ENCODE measurements around the gene MAP3K4. TPM values are rescaled to one million over a fixed set of nuclear protein-coding genes. Genes with fewer than 3 reads are reported as not detected.

Gene MAP3K4
- total and polyA plus RNA-seq, 2 of the 4 experiments (the other 2 are of a cell fraction): 11.5 to 20.4 TPM

- Histone ChIP-seq H2BK15ac (ENCODE audit: low read depth, low read length) (no peak overlapping the region), H3K18ac (ENCODE audit: low read depth, low read length) (no peak overlapping the region), H2BK5ac (ENCODE audit: low read depth, low read length, poor library complexity, severe bottlenecking) (no peak overlapping the region), H3K4me3 (ENCODE audit: insufficient read depth, low read depth, low read length) (no peak overlapping the region), H2BK120ac (ENCODE audit: low read depth, low read length) (no peak overlapping the region), H3K4ac (ENCODE audit: low read depth, low read length) (no peak overlapping the region), H3K36me3 (ENCODE audit: control insufficient read depth, insufficient read depth, low read length) (peaks cover 20% of the 10 kb centered on the region), H3K56ac (ENCODE audit: extremely low read depth, insufficient read depth, low read length) (no peak overlapping the region), H3K9me1 (ENCODE audit: insufficient read depth, low read length) (peaks cover 5% of the 10 kb centered on the region; the same call in 1 of the 2 replicates), H3K4me1 (ENCODE audit: control insufficient read depth, insufficient read depth, low read length) (no peaks in the 10 kb centered on the region), H4K20me1 (ENCODE audit: insufficient read depth, low read length) (no peaks in the 10 kb centered on the region), H3K79me1 (ENCODE audit: low read depth in 1 of 2, low read length in 2 of 2) (no peaks in the 10 kb centered on the region), H3K23ac (ENCODE audit: low read depth, low read length) (no peak overlapping the region), H4K5ac (ENCODE audit: low read depth, low read length) (no peak overlapping the region), H2BK20ac (ENCODE audit: low read depth, low read length) (no peak overlapping the region), H3K9me3 (ENCODE audit: control insufficient read depth, insufficient read depth, low read length) (no peaks in the 10 kb centered on the region), H2AK9ac (replicated peaks; ENCODE audit: low read depth, low read length, poor library complexity) (no peak overlapping the region), H3K9ac (ENCODE audit: low read depth, low read length) (no peak overlapping the region), H4K8ac (ENCODE audit: low read depth in 2 of 2, low read length in 2 of 2) (no peak overlapping the region), H2AK5ac (ENCODE audit: low read depth, low read length) (no peak overlapping the region), H2AFZ (replicated peaks; ENCODE audit: low read length, poor library complexity) (no peak overlapping the region), H4K91ac (ENCODE audit: insufficient read depth, low read depth, low read length) (no peak overlapping the region), H3K14ac (replicated peaks; ENCODE audit: low read depth, low read length) (no peak overlapping the region), H3K27me3 (ENCODE audit: control insufficient read depth, insufficient read depth, low read length) (no peaks in the 10 kb centered on the region), H3K4me2 (ENCODE audit: low read depth, low read length) (no peak overlapping the region), H3K27ac (ENCODE audit: insufficient read depth, low read length) (no peak overlapping the region)
- intact Hi-C loops (cut with micrococcal nuclease): no loop called here
- ChIA-PET CTCF (interaction anchor here (0.6 kb wide), 1 partner anchor 64 kb away, joined by 4 read pairs; no protein-coding TSS in a partner anchor), POLR2A (ENCODE audit: unreplicated experiment) (no interaction called here)
- ATAC-seq (ENCODE audit: low read depth) (no peak), DNase-seq (no peak)
- dilution Hi-C loops (cut with HindIII; ENCODE audit: low sequenced_read_pairs, unreplicated experiment): no loop called here
- no TSS peak for BruUV-seq (replicated peaks)
- no peak for TF ChIP-seq CTCF (conservative IDR thresholded peaks at IDR 0.05; ENCODE audit: low read depth, low read length)
- TF ChIP-seq BHLHE40 (IDR thresholded peaks at IDR 0.05; ENCODE audit: low read depth, low read length): no peak
- TF ChIP-seq CHD1 (IDR thresholded peaks at IDR 0.05; ENCODE audit: low read depth, low read length): no peak
- TF ChIP-seq CEBPB (IDR thresholded peaks at IDR 0.05; ENCODE audit: low read depth, low read length): no peak
- TF ChIP-seq ELK1 (IDR thresholded peaks at IDR 0.05; ENCODE audit: borderline replicate concordance, low read depth, low read length): no peak
- no peak for TF ChIP-seq FOS (IDR thresholded peaks at IDR 0.05; ENCODE audit: low read depth, low read length)
- TF ChIP-seq SMC3 (IDR thresholded peaks at IDR 0.05; ENCODE audit: low read depth, low read length): no peak
- no peak for TF ChIP-seq RAD21 (IDR thresholded peaks at IDR 0.05; ENCODE audit: low read length)
- TF ChIP-seq MXI1 (IDR thresholded peaks at IDR 0.05; ENCODE audit: borderline replicate concordance, low read depth, low read length): no peak
- TF ChIP-seq MAFK (IDR thresholded peaks at IDR 0.05; ENCODE audit: low read depth, low read length): no peak
- in situ Hi-C loops (cut with MboI; ENCODE audit: low sequenced_read_pairs): no loop called here
These were observed 104.3 kb downstream of the MAP3K4 start for GRCh38 chr6:161095916-161096315.
